Calu3 (cell line): ENCODE data around the gene NT5C1B. TPM values are rescaled to one million over a fixed set of nuclear protein-coding genes. Genes with fewer than 3 reads are reported as not detected.

Experiments
- BruUV-seq: library from RNA; stranded (reverse); fragments of 400-500 nt; replicated peaks from 2 replicates; lab custom pipeline; 2021; lab: Mats Ljungman, UMichigan
- CTCF ChIA-PET: fragments of 300-600 bp; sonication (Branson Sonifier 250); formaldehyde crosslinking; loops from one replicate; lab custom pipeline; 2022; ENCODE audit warnings: antibody characterized with exemption; lab: Charles Lee
- DNase-seq: peaks from one replicate; pipeline ENCODE4 v3.0.0; 2022
- H3K27ac Mint-ChIP-seq: one replicate; pipeline ENCODE4 v1.8.0; 2022; ENCODE audit warnings: mixed read lengths; ENCODE audit not compliant: unreplicated experiment
- H3K27me3 Mint-ChIP-seq: one replicate; pipeline ENCODE4 v1.8.0; 2022; ENCODE audit warnings: mixed read lengths; ENCODE audit not compliant: unreplicated experiment
- H3K36me3 Mint-ChIP-seq: one replicate; pipeline ENCODE4 v1.8.0; 2022; ENCODE audit warnings: mild to moderate bottlenecking, moderate library complexity, mixed read lengths; ENCODE audit not compliant: insufficient read depth, unreplicated experiment
- H3K4me1 Mint-ChIP-seq: one replicate; pipeline ENCODE4 v1.8.0; 2022; ENCODE audit warnings: mild to moderate bottlenecking, low read depth, mixed read lengths; ENCODE audit not compliant: unreplicated experiment
- H3K4me3 Mint-ChIP-seq: one replicate; pipeline ENCODE4 v1.8.0; 2022; ENCODE audit warnings: mild to moderate bottlenecking, low read depth, moderate library complexity, mixed read lengths; ENCODE audit not compliant: unreplicated experiment
- H3K9me3 Mint-ChIP-seq: one replicate; pipeline ENCODE4 v1.8.0; 2022; ENCODE audit warnings: low read depth, mixed read lengths; ENCODE audit not compliant: unreplicated experiment
- CTCF ChIP-seq: fragments of 200-600 bp; IDR thresholded peaks from one replicate; pipeline ENCODE4 v1.8.0; 2022; ENCODE audit warnings: antibody characterized with exemption; ENCODE audit not compliant: unreplicated experiment
- intact Hi-C: fragments of 100-400 bp; cut with micrococcal nuclease; formaldehyde crosslinking; loops from one replicate; pipeline ENCODE4 v1.10.0; 2022; ENCODE audit not compliant: unreplicated experiment
- total RNA-seq: library from RNA; stranded (reverse); gene quantifications from 2 replicates; pipeline ENCODE4 v1.2.3, GENCODE V29; 2022

NT5C1B gene
- total RNA-seq, 1 experiment from 2014 or later: not detected

GRCh38 chr2:18588802-18589201, 567 bp downstream of the NT5C1B start:
- no peaks in the 10 kb centered on the region for H3K4me1 Mint-ChIP-seq
- H3K36me3 Mint-ChIP-seq: no peaks in the 10 kb centered on the region
- H3K4me3 Mint-ChIP-seq: no peak overlapping the region
- H3K27me3 Mint-ChIP-seq: no peaks in the 10 kb centered on the region
- CTCF ChIA-PET: no interaction called here
- no peak for TF ChIP-seq CTCF
- no peak for DNase-seq
- H3K27ac Mint-ChIP-seq: no peak overlapping the region
- no TSS peak for BruUV-seq
- intact Hi-C loops: no loop called here
- H3K9me3 Mint-ChIP-seq: peaks cover 2% of the 10 kb centered on the region

- no peak overlapping the region for H3K4me3 Mint-ChIP-seq
- peaks cover 2% of the 10 kb centered on the region for H3K9me3 Mint-ChIP-seq
- no TSS peak for BruUV-seq
- H3K27ac Mint-ChIP-seq: no peak overlapping the region
- no peaks in the 10 kb centered on the region for H3K36me3 Mint-ChIP-seq
- TF ChIP-seq CTCF: no peak
- intact Hi-C loops: no loop called here
- no peaks in the 10 kb centered on the region for H3K4me1 Mint-ChIP-seq
- CTCF ChIA-PET: no interaction called here
- DNase-seq: no peak
- H3K27me3 Mint-ChIP-seq: no peaks in the 10 kb centered on the region
Observed at GRCh38 chr2:18588049-18588448, 1.3 kb downstream of the NT5C1B start.

GRCh38 chr2:18585526-18585925, 3.8 kb downstream of the NT5C1B start:
- Mint-ChIP-seq H3K27me3 (no peaks in the 10 kb centered on the region), H3K4me1 (no peaks in the 10 kb centered on the region), H3K4me3 (no peak overlapping the region), H3K36me3 (no peaks in the 10 kb centered on the region), H3K9me3 (peaks cover 2% of the 10 kb centered on the region), H3K27ac (no peak overlapping the region)
- no peak for TF ChIP-seq CTCF
- no peak for DNase-seq
- BruUV-seq: no TSS peak
- CTCF ChIA-PET: no interaction called here
- intact Hi-C loops: no loop called here

GRCh38 chr2:18584608-18584954, 4.8 kb downstream of the NT5C1B start:
- H3K36me3 Mint-ChIP-seq: no peaks in the 10 kb centered on the region
- no peaks in the 10 kb centered on the region for H3K27me3 Mint-ChIP-seq
- peaks cover 2% of the 10 kb centered on the region for H3K9me3 Mint-ChIP-seq
- CTCF ChIA-PET: no interaction called here
- no peak overlapping the region for H3K4me3 Mint-ChIP-seq
- H3K4me1 Mint-ChIP-seq: no peaks in the 10 kb centered on the region
- BruUV-seq: no TSS peak
- intact Hi-C loops: no loop called here
- H3K27ac Mint-ChIP-seq: no peak overlapping the region
- no peak for DNase-seq
- no peak for TF ChIP-seq CTCF
